ENCODE results near the gene F10. TPM values are rescaled to one million over a fixed set of nuclear protein-coding genes. Genes with fewer than 3 reads are reported as not detected.

Gene F10
- total and polyA plus RNA-seq, 2 of the 13 experiments (the other 11 are each of a cell fraction or from before 2014, with no cell fraction given) = 58.4 to 237 TPM

DNA sequence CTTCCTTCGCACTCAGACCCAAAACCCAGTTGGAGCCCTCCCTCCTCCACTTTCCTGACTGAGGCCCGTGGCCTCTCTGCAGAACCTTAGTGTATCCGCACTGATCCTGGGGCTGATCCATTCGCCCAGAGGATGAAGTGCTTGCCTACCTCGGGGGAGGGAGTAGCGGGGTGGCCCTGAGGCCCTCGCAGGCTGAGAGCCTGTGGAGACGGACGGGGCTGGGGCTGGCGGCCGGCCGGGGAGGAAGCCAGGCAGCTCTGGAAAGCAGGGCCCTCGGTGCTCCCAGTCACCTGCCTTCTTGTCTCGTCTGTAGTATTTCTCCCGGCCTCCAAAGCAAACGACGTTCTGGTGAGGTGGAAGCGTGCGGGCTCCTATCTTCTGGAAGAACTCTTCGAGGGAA, 37.1 kb downstream of the F10 start:
- no peak for DNase-seq (ENCODE audit: low spot score)
- H3K4me1 ChIP-seq (ENCODE audit: insufficient read depth, low read length) = peaks cover 54% of the 10 kb centered on the region
- H3K4me2 ChIP-seq (ENCODE audit: low read depth, low read length) = peak overlapping the region; percentile 94
- no peak overlapping the region for H2AFZ ChIP-seq (ENCODE audit: low read length)
- no TSS peak for BruUV-seq (replicated peaks)
- intact Hi-C loops (cut with micrococcal nuclease; ENCODE audit: unreplicated experiment) (loop anchor here (5.0 kb wide), 1 partner anchor 48 kb away; the partner anchor contains the start of genes CUL4A and PCID2), in situ Hi-C loops (cut with HindIII; ENCODE audit: extremely low pct_ligation_motif_present, low pct_unique_long_range_greater_than_20kb) (no loop called here)
- FAIRE-seq = no peak
- WGBS (ENCODE audit: low lambda C conversion rate) = 83% methylated on average over 13 of the region's 20 CpGs
- H3K4me3 ChIP-seq (replicated peaks in 1 of 3; ENCODE audit: insufficient read depth in 1 of 3, low read depth in 2 of 3, low read length in 3 of 3) = peak overlapping the region in 2 of 3 experiments; percentile 10 to 72; a peak in 1 of 6 replicates
- ATAC-seq = peak; percentile 15
- 0 out of 2 replicates have a peak, but pooled peaks cover 5% of the 10 kb centered on the region for H3K9me3 ChIP-seq (ENCODE audit: low read length)
- H4K20me1 ChIP-seq (ENCODE audit: insufficient read depth, low read length) = no peaks in the 10 kb centered on the region
- no peaks in the 10 kb centered on the region for H3K36me3 ChIP-seq (replicated peaks in 1 of 2; ENCODE audit: control insufficient read depth in 1 of 2, insufficient read depth in 2 of 2, low read length in 2 of 2)
- H3K9ac ChIP-seq (ENCODE audit: insufficient read depth, low read depth, low read length) = no peak overlapping the region
- ChIA-PET CTCF (ENCODE audit: low intra/inter-chr PET ratio, low total read pairs) (no interaction called here), POLR2A (interaction anchor here (2.1 kb wide), 1 partner anchor 10 kb away, joined by 11 read pairs; no protein-coding TSS in a partner anchor)
- no peaks in the 10 kb centered on the region for H3K79me2 ChIP-seq (ENCODE audit: insufficient read depth, low read length)
- no peak overlapping the region for H3K27ac ChIP-seq (ENCODE audit: extremely low read length, insufficient read depth, low read length)
- no peaks in the 10 kb centered on the region for H3K27me3 ChIP-seq (ENCODE audit: control insufficient read depth in 1 of 2, insufficient read depth in 2 of 2, low read length in 2 of 2)
- TF ChIP-seq ZNF180 (CRISPR knock-in tag; IDR thresholded peaks at IDR 0.05; ENCODE audit: borderline replicate concordance, low read depth) (no peak), SOX6 (IDR thresholded peaks at IDR 0.05) (no peak), SOX6 (CRISPR knock-in tag; IDR thresholded peaks at IDR 0.05) (no peak), ZBTB38 (CRISPR knock-in tag; IDR thresholded peaks at IDR 0.05) (peak; percentile 98), NFYC (CRISPR knock-in tag; IDR thresholded peaks at IDR 0.05) (no peak), PHB2 (IDR thresholded peaks at IDR 0.05; ENCODE audit: partially characterized antibody) (no peak), ETV5 (CRISPR knock-in tag; IDR thresholded peaks at IDR 0.05; ENCODE audit: borderline replicate concordance) (no peak), HES4 (CRISPR knock-in tag; IDR thresholded peaks at IDR 0.05; ENCODE audit: borderline replicate concordance) (no peak), RBFOX2 (IDR thresholded peaks at IDR 0.05; ENCODE audit: low read depth, low read length) (no peak), ZNF263 (CRISPR knock-in tag; IDR thresholded peaks at IDR 0.05) (peak; percentile 72), CENPT (CRISPR knock-in tag; IDR thresholded peaks at IDR 0.05; ENCODE audit: low read depth) (no peak), RAD21 (CRISPR knock-in tag; IDR thresholded peaks at IDR 0.05) (no peak)
- TF ChIP-seq, protein P1, sequence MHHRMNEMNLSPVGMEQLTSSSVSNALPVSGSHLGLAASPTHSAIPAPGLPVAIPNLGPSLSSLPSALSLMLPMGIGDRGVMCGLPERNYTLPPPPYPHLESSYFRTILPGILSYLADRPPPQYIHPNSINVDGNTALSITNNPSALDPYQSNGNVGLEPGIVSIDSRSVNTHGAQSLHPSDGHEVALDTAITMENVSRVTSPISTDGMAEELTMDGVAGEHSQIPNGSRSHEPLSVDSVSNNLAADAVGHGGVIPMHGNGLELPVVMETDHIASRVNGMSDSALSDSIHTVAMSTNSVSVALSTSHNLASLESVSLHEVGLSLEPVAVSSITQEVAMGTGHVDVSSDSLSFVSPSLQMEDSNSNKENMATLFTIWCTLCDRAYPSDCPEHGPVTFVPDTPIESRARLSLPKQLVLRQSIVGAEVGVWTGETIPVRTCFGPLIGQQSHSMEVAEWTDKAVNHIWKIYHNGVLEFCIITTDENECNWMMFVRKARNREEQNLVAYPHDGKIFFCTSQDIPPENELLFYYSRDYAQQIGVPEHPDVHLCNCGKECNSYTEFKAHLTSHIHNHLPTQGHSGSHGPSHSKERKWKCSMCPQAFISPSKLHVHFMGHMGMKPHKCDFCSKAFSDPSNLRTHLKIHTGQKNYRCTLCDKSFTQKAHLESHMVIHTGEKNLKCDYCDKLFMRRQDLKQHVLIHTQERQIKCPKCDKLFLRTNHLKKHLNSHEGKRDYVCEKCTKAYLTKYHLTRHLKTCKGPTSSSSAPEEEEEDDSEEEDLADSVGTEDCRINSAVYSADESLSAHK (CRISPR knock-in tag; IDR thresholded peaks at IDR 0.05; ENCODE audit: borderline replicate concordance) = no peak
- TF ChIP-seq, protein P2, sequence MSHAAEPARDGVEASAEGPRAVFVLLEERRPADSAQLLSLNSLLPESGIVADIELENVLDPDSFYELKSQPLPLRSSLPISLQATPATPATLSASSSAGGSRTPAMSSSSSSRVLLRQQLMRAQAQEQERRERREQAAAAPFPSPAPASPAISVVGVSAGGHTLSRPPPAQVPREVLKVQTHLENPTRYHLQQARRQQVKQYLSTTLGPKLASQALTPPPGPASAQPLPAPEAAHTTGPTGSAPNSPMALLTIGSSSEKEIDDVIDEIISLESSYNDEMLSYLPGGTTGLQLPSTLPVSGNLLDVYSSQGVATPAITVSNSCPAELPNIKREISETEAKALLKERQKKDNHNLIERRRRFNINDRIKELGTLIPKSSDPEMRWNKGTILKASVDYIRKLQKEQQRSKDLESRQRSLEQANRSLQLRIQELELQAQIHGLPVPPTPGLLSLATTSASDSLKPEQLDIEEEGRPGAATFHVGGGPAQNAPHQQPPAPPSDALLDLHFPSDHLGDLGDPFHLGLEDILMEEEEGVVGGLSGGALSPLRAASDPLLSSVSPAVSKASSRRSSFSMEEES (CRISPR knock-in tag; IDR thresholded peaks at IDR 0.05) = no peak
- TF ChIP-seq, protein P3, sequence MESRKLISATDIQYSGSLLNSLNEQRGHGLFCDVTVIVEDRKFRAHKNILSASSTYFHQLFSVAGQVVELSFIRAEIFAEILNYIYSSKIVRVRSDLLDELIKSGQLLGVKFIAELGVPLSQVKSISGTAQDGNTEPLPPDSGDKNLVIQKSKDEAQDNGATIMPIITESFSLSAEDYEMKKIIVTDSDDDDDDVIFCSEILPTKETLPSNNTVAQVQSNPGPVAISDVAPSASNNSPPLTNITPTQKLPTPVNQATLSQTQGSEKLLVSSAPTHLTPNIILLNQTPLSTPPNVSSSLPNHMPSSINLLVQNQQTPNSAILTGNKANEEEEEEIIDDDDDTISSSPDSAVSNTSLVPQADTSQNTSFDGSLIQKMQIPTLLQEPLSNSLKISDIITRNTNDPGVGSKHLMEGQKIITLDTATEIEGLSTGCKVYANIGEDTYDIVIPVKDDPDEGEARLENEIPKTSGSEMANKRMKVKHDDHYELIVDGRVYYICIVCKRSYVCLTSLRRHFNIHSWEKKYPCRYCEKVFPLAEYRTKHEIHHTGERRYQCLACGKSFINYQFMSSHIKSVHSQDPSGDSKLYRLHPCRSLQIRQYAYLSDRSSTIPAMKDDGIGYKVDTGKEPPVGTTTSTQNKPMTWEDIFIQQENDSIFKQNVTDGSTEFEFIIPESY (CRISPR knock-in tag; IDR thresholded peaks at IDR 0.05) = peak; percentile 94
- TF ChIP-seq, protein P4, sequence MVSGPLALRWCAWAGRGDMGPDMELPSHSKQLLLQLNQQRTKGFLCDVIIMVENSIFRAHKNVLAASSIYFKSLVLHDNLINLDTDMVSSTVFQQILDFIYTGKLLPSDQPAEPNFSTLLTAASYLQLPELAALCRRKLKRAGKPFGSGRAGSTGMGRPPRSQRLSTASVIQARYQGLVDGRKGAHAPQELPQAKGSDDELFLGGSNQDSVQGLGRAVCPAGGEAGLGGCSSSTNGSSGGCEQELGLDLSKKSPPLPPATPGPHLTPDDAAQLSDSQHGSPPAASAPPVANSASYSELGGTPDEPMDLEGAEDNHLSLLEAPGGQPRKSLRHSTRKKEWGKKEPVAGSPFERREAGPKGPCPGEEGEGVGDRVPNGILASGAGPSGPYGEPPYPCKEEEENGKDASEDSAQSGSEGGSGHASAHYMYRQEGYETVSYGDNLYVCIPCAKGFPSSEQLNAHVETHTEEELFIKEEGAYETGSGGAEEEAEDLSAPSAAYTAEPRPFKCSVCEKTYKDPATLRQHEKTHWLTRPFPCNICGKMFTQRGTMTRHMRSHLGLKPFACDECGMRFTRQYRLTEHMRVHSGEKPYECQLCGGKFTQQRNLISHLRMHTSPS (CRISPR knock-in tag; IDR thresholded peaks at IDR 0.05; ENCODE audit: low read depth) = no peak
- TF ChIP-seq, protein P5, sequence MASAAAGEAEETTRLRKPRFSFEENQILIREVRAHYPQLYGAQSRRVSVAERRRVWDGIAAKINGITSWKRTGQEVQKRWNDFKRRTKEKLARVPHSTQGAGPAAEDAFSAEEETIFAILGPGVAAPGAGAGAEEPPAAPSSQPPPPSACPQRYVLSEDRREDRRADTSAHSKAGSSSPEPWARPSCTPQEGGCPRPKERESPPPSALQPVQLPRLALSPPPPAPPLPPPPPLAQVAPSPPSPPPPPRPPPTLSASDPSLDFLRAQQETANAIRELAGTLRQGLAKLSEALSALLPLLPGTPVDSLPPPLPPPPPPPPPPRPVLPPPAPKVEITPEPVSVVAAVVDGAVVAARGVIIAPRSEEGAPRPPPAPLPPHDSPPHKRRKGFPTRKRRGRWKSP (CRISPR knock-in tag; IDR thresholded peaks at IDR 0.05) = no peak
